Stimulated activated naive B cell treated with anti-CD40 and anti-IgM and Interleukin-4, amounts not matched to agents 10 μg/mL and 1 μg/mL and 100 μg/mL, for 72 hours (primary cell): ENCODE data around the gene GSG1L.

ENCODE experiments used
- ATAC-seq, 2 donors: fragments of 150-1000 bp; cut with Tn5 transposase; replicated peaks; 2 replicates each; pipeline ENCODE4 v1.10.0; 2021; ENCODE audit warnings: moderate library complexity in 1 of 2
- DNase-seq: peaks from one replicate; pipeline ENCODE4 v3.0.0; 2021
- H3K27ac Mint-ChIP-seq: one replicate; pipeline ENCODE4 v1.8.0; 2022; ENCODE audit warnings: mild to moderate bottlenecking, mixed read lengths
- H3K27me3 Mint-ChIP-seq, 2 donors: one replicate each; pipeline ENCODE4 v1.8.0; 2022; ENCODE audit warnings: mixed read lengths in 2 of 2
- H3K36me3 Mint-ChIP-seq, 2 donors: one replicate each; pipeline ENCODE4 v1.8.0; 2022; ENCODE audit warnings: mixed read lengths in 2 of 2, mild to moderate bottlenecking in 1 of 2
- H3K4me1 Mint-ChIP-seq, 2 donors: one replicate each; pipeline ENCODE4 v1.8.0; 2022; ENCODE audit warnings: mixed read lengths in 2 of 2, mild to moderate bottlenecking in 1 of 2
- H3K4me3 Mint-ChIP-seq, 2 donors: one replicate each; pipeline ENCODE4 v1.8.0; 2022; ENCODE audit warnings: mild to moderate bottlenecking in 2 of 2, mixed read lengths in 2 of 2, moderate library complexity in 1 of 2
- H3K9me3 Mint-ChIP-seq, 2 donors: one replicate each; pipeline ENCODE4 v1.8.0; 2022; ENCODE audit warnings: mixed read lengths in 2 of 2, mild to moderate bottlenecking in 1 of 2

Gene GSG1L

DNA sequence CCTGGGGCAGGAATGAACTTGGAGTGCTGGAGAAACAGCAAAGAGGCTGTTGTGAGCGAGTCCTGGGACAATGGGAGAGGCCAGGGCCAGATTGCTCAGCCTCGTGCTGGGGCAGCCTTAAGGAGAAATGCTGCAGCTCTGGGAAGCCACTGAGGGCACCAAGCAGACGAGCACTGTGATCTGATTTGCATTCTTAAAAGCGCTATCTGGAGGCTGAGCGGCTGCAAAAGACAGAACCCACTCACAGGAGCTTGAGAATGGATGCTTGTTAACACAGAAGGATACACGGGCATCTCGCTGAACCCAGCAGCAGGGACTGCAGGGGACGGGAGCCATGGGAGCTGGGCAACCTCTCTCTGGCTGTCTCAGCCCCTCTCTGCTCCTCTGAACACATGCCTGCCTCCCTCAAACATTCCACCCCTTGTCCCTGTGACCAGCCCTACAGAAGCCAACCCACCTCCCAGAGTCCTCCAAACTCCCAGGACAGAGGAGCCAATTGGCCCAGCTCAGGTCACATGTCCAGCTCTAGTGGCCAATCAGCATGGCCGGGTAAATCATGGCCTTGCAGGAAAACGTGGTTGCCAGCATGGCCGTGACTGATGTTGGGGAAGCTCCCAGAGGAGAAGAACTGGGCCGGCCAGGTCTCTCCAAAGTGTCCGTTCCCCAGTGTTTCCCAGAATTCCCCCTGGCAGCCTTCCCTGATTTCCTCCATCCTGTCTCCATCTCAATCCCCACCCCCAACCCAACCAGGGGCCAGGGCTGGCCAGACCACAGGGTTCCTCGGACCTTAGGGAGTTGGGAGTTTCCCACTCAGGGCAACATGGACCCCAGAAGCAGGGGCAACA, 60.3 kb downstream of the GSG1L start:
- no peaks in the 10 kb centered on the region for H3K4me1 Mint-ChIP-seq
- DNase-seq: no peak
- no peaks in the 10 kb centered on the region for H3K36me3 Mint-ChIP-seq
- H3K27me3 Mint-ChIP-seq: peaks cover 0 to 12% of the 10 kb centered on the region in 2 donors
- H3K9me3 Mint-ChIP-seq: peaks cover 0 to 3% of the 10 kb centered on the region in 2 donors
- peak overlapping the region; percentile 81 for H3K27ac Mint-ChIP-seq
- H3K4me3 Mint-ChIP-seq: no peak overlapping the region
- no peak for ATAC-seq

DNA sequence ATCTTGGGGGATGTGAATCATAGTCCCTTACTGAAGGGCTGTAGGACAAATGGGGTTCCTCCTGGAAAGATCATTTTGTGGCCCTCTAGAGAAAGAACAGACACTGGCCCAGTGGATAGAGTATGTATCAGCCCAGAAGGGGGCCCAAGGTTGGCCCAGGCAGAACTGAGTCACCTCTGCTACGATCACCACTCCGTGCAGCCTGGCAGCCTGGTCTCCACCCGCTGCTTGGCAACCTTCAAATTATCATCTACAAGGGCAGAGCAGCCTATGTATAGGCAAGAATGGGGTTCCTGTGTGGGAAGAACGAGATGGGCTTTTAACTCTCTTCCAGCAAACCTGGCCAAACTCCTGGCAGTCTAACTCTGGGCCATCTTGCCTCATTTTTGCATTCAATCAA, 61.9 kb downstream of the GSG1L start:
- H3K27ac Mint-ChIP-seq: no peak overlapping the region
- H3K4me3 Mint-ChIP-seq: no peak overlapping the region
- ATAC-seq: no peak

DNA sequence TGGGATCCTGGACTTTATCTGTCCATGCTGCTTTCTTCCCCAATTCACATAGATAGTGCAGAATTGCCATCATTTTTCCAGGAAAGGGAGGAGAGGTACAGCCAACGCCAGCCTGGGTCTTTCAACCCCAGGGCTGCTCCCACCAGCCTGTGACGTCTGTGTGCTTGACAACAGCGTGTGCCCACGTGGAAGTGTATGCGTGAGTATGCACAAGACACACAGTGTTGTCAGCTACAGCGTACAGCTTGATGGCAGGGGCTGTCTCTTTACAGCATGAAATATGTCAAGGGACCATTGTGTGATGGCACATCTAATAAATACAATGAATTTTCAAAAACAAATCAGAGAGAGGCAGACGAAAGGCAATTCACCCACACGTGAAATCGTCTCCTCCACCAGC, 62.3 kb downstream of the GSG1L start:
- Mint-ChIP-seq H3K4me1 (no peaks in the 10 kb centered on the region), H3K27ac (no peak overlapping the region), H3K4me3 (no peak overlapping the region), H3K36me3 (no peaks in the 10 kb centered on the region), H3K27me3 (peaks cover 0 to 14% of the 10 kb centered on the region in 2 donors), H3K9me3 (peaks cover 0 to 3% of the 10 kb centered on the region in 2 donors)
- no peak for ATAC-seq
- no peak for DNase-seq

More for the DNA sequence above, 61.9 kb downstream of the GSG1L start:
- no peaks in the 10 kb centered on the region for H3K4me1 Mint-ChIP-seq
- H3K27me3 Mint-ChIP-seq: peaks cover 0 to 14% of the 10 kb centered on the region in 2 donors
- no peaks in the 10 kb centered on the region for H3K36me3 Mint-ChIP-seq
- DNase-seq: no peak
- H3K9me3 Mint-ChIP-seq: peaks cover 0 to 3% of the 10 kb centered on the region in 2 donors

DNA sequence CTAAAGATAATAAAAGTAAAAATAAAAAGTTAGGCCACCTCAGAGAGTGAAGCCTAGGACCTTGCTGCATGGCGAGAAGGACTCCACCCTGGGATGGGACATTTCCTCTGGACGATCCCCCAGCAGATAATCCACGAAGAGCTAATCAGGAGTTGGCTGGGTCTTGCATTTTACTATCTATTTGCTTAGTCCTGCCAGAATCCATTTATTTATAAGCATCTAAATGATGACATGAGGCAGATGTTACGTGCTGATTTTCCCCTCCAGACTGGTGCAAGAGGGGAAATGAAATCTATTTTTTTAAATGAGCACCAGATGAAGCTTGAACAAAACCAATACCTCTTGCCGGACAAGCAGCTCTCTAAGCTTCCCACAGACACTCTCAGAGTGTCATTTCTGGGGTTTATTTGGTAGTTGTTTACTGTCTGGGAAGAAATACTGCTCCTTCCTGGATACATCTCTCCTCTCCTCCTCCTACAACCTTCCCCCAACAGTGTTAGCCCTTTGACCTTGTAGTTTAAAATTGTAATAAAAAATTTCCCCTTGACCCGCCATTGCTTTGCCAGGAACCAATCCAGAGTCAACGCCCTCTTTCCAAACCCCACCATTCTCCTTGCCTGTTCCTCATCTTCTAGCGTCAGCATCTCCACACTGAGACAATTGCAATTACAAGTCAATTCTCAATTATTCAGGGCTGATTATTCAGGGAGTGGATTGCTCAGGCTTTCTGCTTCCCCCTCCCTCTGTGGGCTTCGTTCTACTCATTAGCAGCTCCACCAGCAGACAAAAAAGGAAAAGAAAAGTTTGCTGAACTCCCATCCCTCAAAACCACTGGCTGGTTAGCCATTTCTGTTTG, 63.0 kb downstream of the GSG1L start:
- DNase-seq (no peak), ATAC-seq (no peak)
- Mint-ChIP-seq H3K36me3 (no peaks in the 10 kb centered on the region), H3K9me3 (peaks cover 0 to 3% of the 10 kb centered on the region in 2 donors), H3K4me3 (no peak overlapping the region), H3K4me1 (no peaks in the 10 kb centered on the region), H3K27ac (no peak overlapping the region), H3K27me3 (peaks cover 0 to 14% of the 10 kb centered on the region in 2 donors)

DNA sequence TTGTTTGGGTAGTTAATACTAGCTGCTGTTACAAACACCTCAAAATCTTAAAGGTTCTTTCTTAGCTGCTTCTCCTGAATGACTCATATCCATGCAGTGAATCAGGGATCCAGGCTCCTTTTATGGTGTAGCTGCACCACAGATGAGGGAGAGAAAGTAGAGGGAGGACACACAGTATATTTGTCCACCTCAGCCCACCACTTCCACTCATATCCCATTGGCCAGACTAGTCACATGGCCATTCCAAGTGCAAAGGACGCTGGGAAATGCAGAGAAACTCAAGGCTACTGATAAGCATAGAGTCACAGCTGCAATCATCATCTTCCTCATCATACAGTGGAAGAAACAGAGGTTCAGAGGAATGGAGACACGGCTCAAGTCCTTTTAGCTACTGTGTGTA, 63.8 kb downstream of the GSG1L start:
- peaks cover 0 to 2% of the 10 kb centered on the region in 2 donors for H3K9me3 Mint-ChIP-seq

DNA sequence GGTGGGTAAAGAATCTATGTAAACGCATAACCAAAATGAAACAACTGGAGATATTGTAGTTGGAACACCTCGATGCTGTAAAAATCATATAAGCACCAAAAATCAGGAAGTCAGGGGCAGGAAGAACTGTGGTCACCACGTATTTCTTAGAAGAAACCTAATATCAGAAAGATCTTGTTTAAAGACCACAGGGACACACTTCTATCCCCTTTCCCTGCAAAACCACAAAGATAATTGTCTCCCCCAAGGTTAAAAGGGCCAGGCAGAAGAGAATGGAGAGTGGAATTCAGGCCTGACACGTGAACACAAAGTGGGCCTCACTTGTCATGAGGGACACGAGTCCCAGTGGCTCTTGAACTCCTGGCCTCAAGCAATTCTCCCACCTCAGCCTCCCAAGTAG, 68.1 kb downstream of the GSG1L start:
- no peak overlapping the region for H3K27ac Mint-ChIP-seq
- peaks cover 3 to 7% of the 10 kb centered on the region in 2 donors for H3K9me3 Mint-ChIP-seq
- DNase-seq (no peak), ATAC-seq (no peak)
- H3K4me1 Mint-ChIP-seq: peaks cover 0 to 1% of the 10 kb centered on the region in 2 donors
- no peak overlapping the region for H3K4me3 Mint-ChIP-seq
- H3K36me3 Mint-ChIP-seq: peaks cover 3 to 4% of the 10 kb centered on the region in 2 donors
- H3K27me3 Mint-ChIP-seq: peaks cover 4 to 5% of the 10 kb centered on the region in 2 donors

More for the DNA sequence above, 63.8 kb downstream of the GSG1L start:
- peaks cover 0 to 14% of the 10 kb centered on the region in 2 donors for H3K27me3 Mint-ChIP-seq
- DNase-seq: no peak
- no peak overlapping the region for H3K27ac Mint-ChIP-seq
- no peaks in the 10 kb centered on the region for H3K36me3 Mint-ChIP-seq
- H3K4me3 Mint-ChIP-seq: no peak overlapping the region
- ATAC-seq: no peak
- H3K4me1 Mint-ChIP-seq: peaks cover 0 to 1% of the 10 kb centered on the region in 2 donors

DNA sequence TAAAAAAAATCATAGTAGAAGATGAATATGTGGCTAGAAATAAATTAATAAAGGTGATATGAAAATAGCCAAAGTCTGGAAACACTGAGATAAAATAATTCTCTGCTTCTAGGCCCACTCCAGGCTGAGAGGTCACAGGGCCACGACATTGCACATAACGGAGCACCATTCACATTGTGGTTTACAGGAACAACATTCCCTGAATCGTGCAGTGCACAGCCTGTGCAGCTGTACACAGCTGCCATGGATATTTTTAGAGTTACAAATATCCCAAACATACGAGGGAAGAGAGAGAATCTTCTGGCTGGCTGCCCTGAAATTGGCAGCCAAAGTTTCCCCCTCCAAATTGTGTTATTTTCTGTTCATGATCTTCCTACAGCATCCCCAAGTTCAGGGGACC, 68.8 kb downstream of the GSG1L start:
- peaks cover 3 to 4% of the 10 kb centered on the region in 2 donors for H3K36me3 Mint-ChIP-seq
- DNase-seq (no peak), ATAC-seq (no peak)
- no peak overlapping the region for H3K4me3 Mint-ChIP-seq
- peaks cover 0 to 1% of the 10 kb centered on the region in 2 donors for H3K4me1 Mint-ChIP-seq
- no peak overlapping the region for H3K27ac Mint-ChIP-seq
- H3K9me3 Mint-ChIP-seq: peaks cover 3 to 7% of the 10 kb centered on the region in 2 donors
- H3K27me3 Mint-ChIP-seq: peaks cover 4 to 5% of the 10 kb centered on the region in 2 donors

DNA sequence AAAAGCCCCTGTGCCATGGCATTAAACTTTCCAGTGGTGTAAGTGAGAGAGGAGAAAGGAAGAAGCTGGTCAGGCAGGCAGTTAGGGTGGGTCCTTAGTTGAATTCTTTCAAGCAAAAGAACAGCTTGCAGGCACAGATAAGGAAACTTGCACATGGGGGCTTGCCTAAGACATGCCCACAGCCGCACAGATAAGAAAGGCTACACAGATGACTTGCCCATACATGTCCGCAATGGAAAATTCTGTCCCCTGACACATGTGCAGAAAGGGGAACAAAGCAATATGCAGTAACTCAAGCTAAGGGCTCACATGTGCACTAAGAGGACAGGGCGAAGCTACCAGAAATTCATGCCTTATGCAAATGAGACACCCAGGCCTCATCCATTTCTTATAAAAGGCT, 69.9 kb downstream of the GSG1L start:
- Mint-ChIP-seq H3K36me3 (peaks cover 3 to 4% of the 10 kb centered on the region in 2 donors), H3K4me3 (no peak overlapping the region), H3K27me3 (peaks cover 4 to 5% of the 10 kb centered on the region in 2 donors), H3K9me3 (peaks cover 3 to 7% of the 10 kb centered on the region in 2 donors), H3K4me1 (peaks cover 0 to 1% of the 10 kb centered on the region in 2 donors), H3K27ac (no peak overlapping the region)
- ATAC-seq: peak in 1 of 2 donors; percentile 29
- DNase-seq: no peak

DNA sequence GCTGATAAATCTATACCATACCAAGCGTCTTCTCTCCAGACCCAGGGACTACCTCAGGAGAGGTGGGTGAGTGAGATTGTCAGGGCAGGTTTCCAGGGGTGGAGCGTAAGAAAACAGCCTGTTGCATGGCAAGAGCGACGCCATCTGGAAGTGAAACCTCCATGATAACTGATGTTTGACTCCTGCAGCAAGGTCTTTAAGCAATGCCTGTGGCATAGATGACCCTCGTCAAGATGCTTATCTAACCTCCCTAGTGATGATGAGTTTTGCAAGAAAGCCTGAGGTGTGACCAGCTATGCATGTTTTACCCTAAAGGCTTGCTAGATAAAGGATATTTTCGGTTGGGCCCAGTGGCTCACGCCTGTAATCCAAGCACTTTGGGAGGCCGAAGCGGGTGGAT, 71.6 kb downstream of the GSG1L start:
- no peak for DNase-seq
- ATAC-seq: no peak
- Mint-ChIP-seq H3K27ac (no peak overlapping the region), H3K36me3 (peaks cover 3 to 4% of the 10 kb centered on the region in 2 donors), H3K27me3 (peaks cover 0 to 4% of the 10 kb centered on the region in 2 donors), H3K4me1 (peaks cover 0 to 1% of the 10 kb centered on the region in 2 donors), H3K4me3 (no peak overlapping the region), H3K9me3 (peaks cover 3 to 7% of the 10 kb centered on the region in 2 donors)

DNA sequence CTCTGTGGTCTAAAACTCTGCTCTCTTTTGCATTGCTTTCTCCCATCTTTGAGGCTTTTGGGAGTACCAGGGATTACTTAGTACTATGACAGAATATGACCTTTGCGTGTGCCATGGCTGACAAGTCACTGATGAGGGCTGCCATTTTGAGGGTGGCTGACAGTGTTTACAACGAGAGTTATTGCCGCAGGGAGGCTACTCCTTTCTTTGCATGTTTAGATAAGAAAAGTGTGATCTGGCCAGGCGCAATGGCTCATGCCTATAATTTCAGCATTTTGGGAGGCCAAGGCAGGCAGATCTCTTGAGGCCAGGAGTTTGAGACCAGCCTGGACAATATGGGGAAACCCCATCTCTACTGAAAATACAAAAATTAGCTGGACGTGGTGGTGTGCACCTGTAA, 77.5 kb downstream of the GSG1L start:
- ATAC-seq (no peak), DNase-seq (no peak)
- no peak overlapping the region for H3K27ac Mint-ChIP-seq
- peaks cover 4 to 8% of the 10 kb centered on the region in 2 donors for H3K27me3 Mint-ChIP-seq
- no peaks in the 10 kb centered on the region for H3K36me3 Mint-ChIP-seq
- H3K9me3 Mint-ChIP-seq: peaks cover 8 to 9% of the 10 kb centered on the region in 2 donors
- no peak overlapping the region for H3K4me3 Mint-ChIP-seq
- no peaks in the 10 kb centered on the region for H3K4me1 Mint-ChIP-seq

DNA sequence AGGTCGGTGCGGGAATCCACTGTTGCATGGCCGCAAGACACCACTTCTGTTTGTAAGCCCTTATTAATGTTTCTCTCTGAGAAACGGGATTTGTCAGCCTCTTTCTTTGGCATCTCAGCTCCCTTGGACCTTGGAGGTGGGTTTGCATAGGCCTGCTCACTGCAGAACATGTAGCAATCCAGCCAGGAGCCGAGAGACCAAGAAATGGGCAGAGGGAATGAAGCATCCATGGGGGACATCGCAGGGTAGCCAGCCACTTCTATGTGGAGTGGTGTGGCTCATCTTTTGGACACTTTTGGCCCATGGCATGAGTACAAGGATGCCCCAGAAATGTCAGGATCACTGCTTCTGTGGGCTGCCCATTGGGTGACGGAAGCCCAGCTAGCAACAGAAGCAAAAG, 79.4 kb downstream of the GSG1L start:
- Mint-ChIP-seq H3K4me3 (no peak overlapping the region), H3K27me3 (peaks cover 8 to 12% of the 10 kb centered on the region in 2 donors), H3K9me3 (peaks cover 8 to 9% of the 10 kb centered on the region in 2 donors), H3K36me3 (no peaks in the 10 kb centered on the region), H3K4me1 (no peaks in the 10 kb centered on the region), H3K27ac (no peak overlapping the region)
- no peak for ATAC-seq
- DNase-seq: no peak

DNA sequence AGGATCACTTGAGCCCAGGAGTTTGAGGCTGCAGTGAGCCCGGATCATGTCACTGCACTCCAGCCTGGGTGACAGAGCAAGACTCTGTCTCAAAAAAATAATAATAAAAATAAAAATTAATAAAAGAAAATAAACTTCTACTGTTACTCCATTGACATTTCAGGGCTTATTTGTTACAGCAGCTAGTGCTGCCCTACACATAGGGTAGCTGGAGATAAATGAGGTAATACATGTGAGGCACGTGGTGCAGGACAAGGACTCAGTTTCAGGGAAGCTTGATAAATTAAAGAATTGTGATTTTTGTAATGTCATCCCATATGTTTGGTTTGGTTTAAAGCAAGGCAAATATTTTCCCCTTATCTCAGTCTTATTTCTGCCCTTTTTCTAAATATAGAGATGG, 80.3 kb downstream of the GSG1L start:
- H3K4me3 Mint-ChIP-seq: no peak overlapping the region
- no peak for ATAC-seq
- peaks cover 8 to 9% of the 10 kb centered on the region in 2 donors for H3K9me3 Mint-ChIP-seq

DNA sequence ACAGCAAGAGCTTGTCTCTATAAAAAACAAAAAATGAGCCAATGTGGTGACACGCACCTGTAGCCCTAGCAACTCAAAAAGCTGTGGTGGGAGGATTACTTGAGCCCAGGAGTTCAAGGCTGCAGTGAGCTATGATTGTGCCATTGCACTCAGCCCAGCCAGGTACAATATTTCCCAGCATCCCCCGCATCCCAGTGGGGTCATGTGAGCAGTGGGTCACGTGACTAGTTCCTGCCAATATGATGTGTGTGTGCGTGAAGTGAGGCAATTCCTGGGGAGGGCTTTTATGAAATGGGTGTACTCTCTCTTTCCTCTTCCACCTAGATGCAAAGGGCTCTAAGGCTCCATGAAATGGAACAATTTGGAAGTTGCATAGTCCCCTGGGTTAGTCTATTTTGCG, 81.3 kb downstream of the GSG1L start:
- Mint-ChIP-seq H3K9me3 (peaks cover 8 to 9% of the 10 kb centered on the region in 2 donors), H3K27me3 (peaks cover 17 to 22% of the 10 kb centered on the region in 2 donors), H3K27ac (no peak overlapping the region), H3K4me1 (no peaks in the 10 kb centered on the region), H3K36me3 (no peaks in the 10 kb centered on the region), H3K4me3 (no peak overlapping the region)
- no peak for DNase-seq
- ATAC-seq: no peak

More for the DNA sequence above, 80.3 kb downstream of the GSG1L start:
- H3K27me3 Mint-ChIP-seq: peaks cover 8 to 17% of the 10 kb centered on the region in 2 donors
- no peaks in the 10 kb centered on the region for H3K4me1 Mint-ChIP-seq
- no peak overlapping the region for H3K27ac Mint-ChIP-seq
- no peaks in the 10 kb centered on the region for H3K36me3 Mint-ChIP-seq
- DNase-seq: no peak

DNA sequence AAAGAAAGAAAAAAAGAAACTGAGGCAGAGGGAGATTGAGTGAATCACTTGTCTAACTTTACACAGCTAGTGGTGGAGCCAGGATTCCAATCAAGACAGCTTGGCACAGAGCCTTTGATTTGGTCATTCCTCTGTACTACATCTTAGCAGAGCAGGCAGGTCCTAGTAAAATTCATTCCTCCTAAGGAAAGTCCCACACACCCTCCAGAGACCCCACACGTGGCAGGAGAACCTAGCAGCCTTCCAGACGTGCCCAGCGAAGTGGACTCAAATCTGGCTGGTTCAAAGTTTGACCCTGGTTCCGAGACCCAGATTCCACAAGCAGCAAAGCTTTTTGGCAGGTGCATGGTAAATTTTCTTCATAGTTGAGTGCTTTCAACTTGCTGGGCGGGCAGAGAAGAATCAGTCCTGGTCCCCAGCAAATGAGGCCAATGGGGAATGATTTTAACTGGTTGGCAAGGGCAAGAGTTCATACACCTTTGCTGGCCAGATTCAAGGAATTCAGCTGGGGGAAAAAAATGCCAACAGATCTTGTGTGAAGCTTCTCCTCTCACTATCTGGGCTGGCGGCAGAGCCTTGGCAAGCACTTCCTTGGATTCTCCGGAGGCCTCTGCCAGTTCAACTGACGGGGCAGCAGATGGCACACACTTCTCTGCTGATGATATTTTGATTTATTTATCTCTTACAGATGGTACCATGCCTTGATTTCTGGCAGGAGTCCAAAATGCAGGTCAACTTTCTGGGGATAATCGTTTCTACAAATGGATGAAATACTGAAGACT, 82.4 kb downstream of the GSG1L start:
- no peaks in the 10 kb centered on the region for H3K36me3 Mint-ChIP-seq
- H3K9me3 Mint-ChIP-seq: peaks cover 8 to 9% of the 10 kb centered on the region in 2 donors
- H3K27me3 Mint-ChIP-seq: peaks cover 26 to 27% of the 10 kb centered on the region in 2 donors
- H3K4me3 Mint-ChIP-seq: no peak overlapping the region
- ATAC-seq: no peak
- H3K27ac Mint-ChIP-seq: no peak overlapping the region
- H3K4me1 Mint-ChIP-seq: no peaks in the 10 kb centered on the region
- DNase-seq: no peak
